HUES6 (cell line): ENCODE data around the gene SMC1B.
"Not testable (repeated sequence)": the region's sequence is repeated elsewhere in the genome, so short reads cannot be mapped to it uniquely, and the experiment has no call there.

Experiments used
- H3K27ac ChIP-seq: 2 replicates; pipeline ENCODE4 v1.7.0; 2013; ENCODE audit warnings: low read depth, mild to moderate bottlenecking, low read length, inconsistent platforms
- H3K27me3 ChIP-seq: 2 replicates; pipeline ENCODE4 v1.6.1; 2013; ENCODE audit warnings: low read length; ENCODE audit not compliant: control insufficient read depth, insufficient read depth
- H3K36me3 ChIP-seq: 2 replicates; pipeline ENCODE4 v1.6.1; 2013; ENCODE audit warnings: low read length; ENCODE audit not compliant: control insufficient read depth, insufficient read depth
- H3K4me1 ChIP-seq: 2 replicates; pipeline ENCODE4 v1.6.1; 2013; ENCODE audit warnings: low read length; ENCODE audit not compliant: control insufficient read depth, insufficient read depth
- H3K4me3 ChIP-seq: 2 replicates; pipeline ENCODE4 v1.5.1; 2013; ENCODE audit warnings: low read depth, low read length
- H3K9ac ChIP-seq: one replicate; pipeline ENCODE4 v1.6.1; 2013; ENCODE audit warnings: mild to moderate bottlenecking, low read length
- H3K9me3 ChIP-seq: 2 replicates; pipeline ENCODE4 v1.6.1; 2013; ENCODE audit warnings: low read depth, low read length; ENCODE audit not compliant: control insufficient read depth, insufficient read depth

SMC1B gene

GRCh38 chr22:45331486-45331885 lies 81.9 kb downstream of the SMC1B start:
- no peak overlapping the region for H3K9ac ChIP-seq
- H3K9me3 ChIP-seq: no peaks in the 10 kb centered on the region
- no peaks in the 10 kb centered on the region for H3K27me3 ChIP-seq
- H3K4me1 ChIP-seq: no peaks in the 10 kb centered on the region
- peaks cover 63% of the 10 kb centered on the region for H3K36me3 ChIP-seq
- H3K4me3 ChIP-seq: no peak overlapping the region
- no peak overlapping the region for H3K27ac ChIP-seq

GRCh38 chr22:45330548-45330947 lies 82.9 kb downstream of the SMC1B start:
- no peak overlapping the region for H3K4me3 ChIP-seq
- no peaks in the 10 kb centered on the region for H3K9me3 ChIP-seq
- no peaks in the 10 kb centered on the region for H3K4me1 ChIP-seq
- peaks cover 57% of the 10 kb centered on the region for H3K36me3 ChIP-seq
- no peak overlapping the region for H3K9ac ChIP-seq
- H3K27me3 ChIP-seq: no peaks in the 10 kb centered on the region
- no peak overlapping the region for H3K27ac ChIP-seq

- Histone ChIP-seq H3K27me3 (no peaks in the 10 kb centered on the region), H3K9ac (no peak overlapping the region), H3K9me3 (no peaks in the 10 kb centered on the region), H3K27ac (no peak overlapping the region), H3K4me3 (no peak overlapping the region), H3K4me1 (no peaks in the 10 kb centered on the region), H3K36me3 (peaks cover 59% of the 10 kb centered on the region)
Observed at GRCh38 chr22:45329530-45329936, 83.9 kb downstream of the SMC1B start.

- H3K27ac ChIP-seq: no peak overlapping the region
- H3K4me1 ChIP-seq: no peaks in the 10 kb centered on the region
- H3K9ac ChIP-seq: no peak overlapping the region
- no peak overlapping the region for H3K4me3 ChIP-seq
- H3K9me3 ChIP-seq: no peaks in the 10 kb centered on the region
- no peaks in the 10 kb centered on the region for H3K27me3 ChIP-seq
- peaks cover 62% of the 10 kb centered on the region for H3K36me3 ChIP-seq
Observed at GRCh38 chr22:45328822-45329529, 84.4 kb downstream of the SMC1B start.

GRCh38 chr22:45328261-45328660 lies 85.1 kb downstream of the SMC1B start:
- not testable (repeated sequence) for H3K4me3 ChIP-seq, H3K4me1 ChIP-seq, H3K27me3 ChIP-seq, H3K9ac ChIP-seq, H3K27ac ChIP-seq, H3K9me3 ChIP-seq
- peaks cover 69% of the 10 kb centered on the region for H3K36me3 ChIP-seq

- Histone ChIP-seq H3K27me3 (no peaks in the 10 kb centered on the region), H3K27ac (no peak overlapping the region), H3K9me3 (no peaks in the 10 kb centered on the region), H3K9ac (no peak overlapping the region), H3K4me3 (no peak overlapping the region), H3K4me1 (peaks cover 7% of the 10 kb centered on the region), H3K36me3 (peaks cover 48% of the 10 kb centered on the region)
Observed at GRCh38 chr22:45324311-45324711, 89.1 kb downstream of the SMC1B start.

GRCh38 chr22:45323695-45324094 lies 89.7 kb downstream of the SMC1B start:
- Histone ChIP-seq H3K9ac (no peak overlapping the region), H3K4me3 (no peak overlapping the region), H3K27me3 (no peaks in the 10 kb centered on the region), H3K4me1 (peaks cover 14% of the 10 kb centered on the region), H3K27ac (no peak overlapping the region), H3K36me3 (peaks cover 46% of the 10 kb centered on the region), H3K9me3 (no peaks in the 10 kb centered on the region)

GRCh38 chr22:45322873-45323525 lies 90.4 kb downstream of the SMC1B start:
- no peak overlapping the region for H3K27ac ChIP-seq
- no peak overlapping the region for H3K9ac ChIP-seq
- H3K27me3 ChIP-seq: no peaks in the 10 kb centered on the region
- no peaks in the 10 kb centered on the region for H3K9me3 ChIP-seq
- H3K4me3 ChIP-seq: no peak overlapping the region
- peaks cover 21% of the 10 kb centered on the region for H3K4me1 ChIP-seq
- peaks cover 43% of the 10 kb centered on the region for H3K36me3 ChIP-seq

- Histone ChIP-seq H3K9me3 (no peaks in the 10 kb centered on the region), H3K27me3 (no peaks in the 10 kb centered on the region), H3K4me3 (no peak overlapping the region), H3K9ac (no peak overlapping the region), H3K4me1 (peaks cover 28% of the 10 kb centered on the region), H3K27ac (no peak overlapping the region), H3K36me3 (peaks cover 33% of the 10 kb centered on the region)
Observed at GRCh38 chr22:45321827-45322226, 91.6 kb downstream of the SMC1B start.

- no peak overlapping the region for H3K9ac ChIP-seq
- no peak overlapping the region for H3K27ac ChIP-seq
- H3K27me3 ChIP-seq: no peaks in the 10 kb centered on the region
- H3K4me3 ChIP-seq: no peak overlapping the region
- peaks cover 30% of the 10 kb centered on the region for H3K36me3 ChIP-seq
- H3K9me3 ChIP-seq: no peaks in the 10 kb centered on the region
- peaks cover 28% of the 10 kb centered on the region for H3K4me1 ChIP-seq
Observed at GRCh38 chr22:45320357-45320976, 92.9 kb downstream of the SMC1B start.

- no peak overlapping the region for H3K27ac ChIP-seq
- H3K36me3 ChIP-seq: peaks cover 21% of the 10 kb centered on the region
- no peaks in the 10 kb centered on the region for H3K9me3 ChIP-seq
- no peak overlapping the region for H3K9ac ChIP-seq
- no peaks in the 10 kb centered on the region for H3K27me3 ChIP-seq
- peaks cover 30% of the 10 kb centered on the region for H3K4me1 ChIP-seq
- H3K4me3 ChIP-seq: no peak overlapping the region
Observed at GRCh38 chr22:45319324-45319685, 94.1 kb downstream of the SMC1B start.
